ENCODE data around the gene OGFOD3. TPM values are rescaled to one million over a fixed set of nuclear protein-coding genes. Genes with fewer than 3 reads are reported as not detected.
A peak's percentile ranks its signal among the peaks of the same experiment; 100 is the strongest.

Gene OGFOD3
- total RNA-seq, 4 donors from 2014 or later: 7.9 to 27.5 (median 25.9) TPM

GRCh38 chr17:82343560-82343959 lies 74.8 kb downstream of the OGFOD3 start:
- peaks cover 9 to 28% (median 22%) of the 10 kb centered on the region in 4 donors for H3K4me1 ChIP-seq
- in situ Hi-C loops (cut with MboI; ENCODE audit: low pct_ligation_motif_present in 1 of 4, low pct_unique_long_range_greater_than_20kb in 1 of 4, low sequenced_read_pairs in 3 of 4): no loop called here
- TF ChIP-seq EP300 (IDR thresholded peaks at IDR 0.05; ENCODE audit: low read depth) (no peak), POLR2AphosphoS5 (IDR thresholded peaks at IDR 0.05) (no peak), POLR2A (IDR thresholded peaks at IDR 0.05) (no peak), CTCF (IDR thresholded peaks at IDR 0.05) (no peak)

GRCh38 chr17:82342361-82343079 lies 75.9 kb downstream of the OGFOD3 start:
- peaks cover 13 to 34% (median 28%) of the 10 kb centered on the region in 4 donors for H3K4me1 ChIP-seq
- H3K9me3 ChIP-seq: no peaks in the 10 kb centered on the region
- in situ Hi-C loops (cut with MboI; ENCODE audit: low pct_ligation_motif_present in 1 of 4, low pct_unique_long_range_greater_than_20kb in 1 of 4, low sequenced_read_pairs in 3 of 4): no loop called here
- H3K36me3 ChIP-seq: no peaks in the 10 kb centered on the region
- TF ChIP-seq CTCF (IDR thresholded peaks at IDR 0.05): no peak
- no peak for TF ChIP-seq EP300 (IDR thresholded peaks at IDR 0.05; ENCODE audit: low read depth)
- TF ChIP-seq POLR2A (IDR thresholded peaks at IDR 0.05): no peak
- no peak for TF ChIP-seq POLR2AphosphoS5 (IDR thresholded peaks at IDR 0.05)
- 81% methylated on average over 28 of the region's 28 CpGs; no CpG with 5 or more reads in 1 of the 2 donors for WGBS, 2 donors (ENCODE audit: low coverage in 1 of 2)
- no peaks in the 10 kb centered on the region for H3K27me3 ChIP-seq
- H3K4me3 ChIP-seq: no peak overlapping the region
- no peak overlapping the region for H3K27ac ChIP-seq
- intact Hi-C loops (cut with DNase I; ENCODE audit: low total_unique reads): no loop called here
- DNase-seq: no peak

More at GRCh38 chr17:82343560-82343959, 74.8 kb downstream of the OGFOD3 start:
- H3K36me3 ChIP-seq: no peaks in the 10 kb centered on the region
- peaks cover 6% of the 10 kb centered on the region for H3K27me3 ChIP-seq
- no peak overlapping the region for H3K27ac ChIP-seq
- no peak for DNase-seq
- intact Hi-C loops (cut with DNase I; ENCODE audit: low total_unique reads): no loop called here
- no peaks in the 10 kb centered on the region for H3K9me3 ChIP-seq
- 88% methylated on average over 3 to 5 of the region's 5 CpGs for WGBS, 2 donors (ENCODE audit: low coverage in 1 of 2)
- no peak overlapping the region for H3K4me3 ChIP-seq

- DNase-seq: no peak
- Histone ChIP-seq H3K27me3 (no peaks in the 10 kb centered on the region), H3K4me1 (peaks cover 18 to 34% (median 23%) of the 10 kb centered on the region in 4 donors), H3K4me3 (peak overlapping the region in 3 of 4 donors; percentile 21 to 37 (median 25)), H3K9me3 (no peaks in the 10 kb centered on the region), H3K27ac (peak overlapping the region; percentile 67 to 80 (median 74)), H3K36me3 (no peaks in the 10 kb centered on the region)
- in situ Hi-C loops (cut with MboI; ENCODE audit: low pct_ligation_motif_present in 1 of 4, low pct_unique_long_range_greater_than_20kb in 1 of 4, low sequenced_read_pairs in 3 of 4) (no loop called here), intact Hi-C loops (cut with DNase I; ENCODE audit: low total_unique reads) (no loop called here)
- TF ChIP-seq POLR2A (IDR thresholded peaks at IDR 0.05) (no peak), CTCF (IDR thresholded peaks at IDR 0.05) (no peak), POLR2AphosphoS5 (IDR thresholded peaks at IDR 0.05) (no peak), EP300 (IDR thresholded peaks at IDR 0.05; ENCODE audit: low read depth) (no peak)
- 44% methylated on average over 8 of the region's 10 CpGs; no CpG with 5 or more reads in 1 of the 2 donors for WGBS, 2 donors (ENCODE audit: low coverage in 1 of 2)
These were observed 78.5 kb downstream of the OGFOD3 start for GRCh38 chr17:82339634-82340580.

Small RNA genes within 50 kb of the gene (small RNA-seq; reads per million reads assigned to genes)
- 0 reads per million in 4 donors for gene RF00019

Other genes with a start within 250 kb of the OGFOD3 start
- 10 to 100 TPM; 23.5 to 87.5 (median 48.3) TPM for gene CCDC57, start 205.7 kb downstream of the OGFOD3 start, total RNA-seq
- 100 to 1,000 TPM in 1 of 4 donors, 10 to 100 TPM in 3; 11.5 to 105 (median 48.9) TPM for gene SLC16A3, start 189.5 kb downstream of the OGFOD3 start, total RNA-seq
- 100 to 1,000 TPM in 2 of 4 donors, 10 to 100 TPM in 2; 86.0 to 230 (median 148) TPM for gene CSNK1D, start 144.9 kb downstream of the OGFOD3 start, total RNA-seq
- gene CD7, start 101.0 kb downstream of the OGFOD3 start, total RNA-seq: 1 to 10 TPM; 6.1 to 9.7 (median 7.4) TPM
- 100 to 1,000 TPM in 2 of 4 donors, 10 to 100 TPM in 1, 1 to 10 TPM in 1; 5.8 to 127 (median 107) TPM for gene SECTM1, start 84.8 kb downstream of the OGFOD3 start, total RNA-seq
- not detected for gene TEX19, start 59.3 kb downstream of the OGFOD3 start, total RNA-seq
- gene UTS2R, start 46.8 kb downstream of the OGFOD3 start, total RNA-seq: under 1 TPM in 1 of 4 donors, not detected in 3; 0.48 TPM
- 100 to 1,000 TPM in 2 of 4 donors, 10 to 100 TPM in 2; 45.5 to 258 (median 102) TPM for gene HEXD, start 239 bp downstream of the OGFOD3 start, total RNA-seq
- gene CYBC1, start 32.2 kb upstream of the OGFOD3 start, total RNA-seq: 100 to 1,000 TPM in 2 of 4 donors, 10 to 100 TPM in 2; 46.2 to 212 (median 86.2) TPM
- gene NARF, start 40.2 kb upstream of the OGFOD3 start, total RNA-seq: 100 to 1,000 TPM in 1 of 4 donors, 10 to 100 TPM in 3; 44.1 to 133 (median 61.1) TPM
- 100 to 1,000 TPM in 2 of 4 donors, 10 to 100 TPM in 2; 41.2 to 216 (median 106) TPM for gene FOXK2, start 101.1 kb upstream of the OGFOD3 start, total RNA-seq
- gene WDR45B, start 229.9 kb upstream of the OGFOD3 start, total RNA-seq: 100 to 1,000 TPM in 1 of 4 donors, 10 to 100 TPM in 3; 68.1 to 108 (median 83.6) TPM

Measured in transverse colon (tissue), 4 donors.